ENCODE results near the gene SLC22A16.

SLC22A16 gene

GRCh38 chr6:110446405-110446804 lies 30.0 kb downstream of the SLC22A16 start:
- no peak for DNase-seq (ENCODE audit: low spot score)

GRCh38 chr6:110440026-110440425 lies 36.4 kb downstream of the SLC22A16 start:
- DNase-seq (ENCODE audit: low spot score): no peak

- DNase-seq (ENCODE audit: low spot score): no peak
These were observed 37.1 kb downstream of the SLC22A16 start for GRCh38 chr6:110439356-110439755.

GRCh38 chr6:110434961-110435602 lies 41.3 kb downstream of the SLC22A16 start:
- no peak for DNase-seq (ENCODE audit: low spot score)

GRCh38 chr6:110432285-110432900 lies 44.0 kb downstream of the SLC22A16 start:
- DNase-seq (ENCODE audit: low spot score): no peak

- no peak for DNase-seq (ENCODE audit: low spot score)
These were observed 45.7 kb downstream of the SLC22A16 start for GRCh38 chr6:110430741-110431140.

- no peak for DNase-seq (ENCODE audit: low spot score)
These were observed 46.2 kb downstream of the SLC22A16 start for GRCh38 chr6:110430236-110430635.

GRCh38 chr6:110428153-110428552 lies 48.3 kb downstream of the SLC22A16 start:
- no peak for DNase-seq (ENCODE audit: low spot score)

GRCh38 chr6:110425816-110426215 lies 50.6 kb downstream of the SLC22A16 start:
- DNase-seq (ENCODE audit: low spot score): no peak

GRCh38 chr6:110422444-110422822 lies 54.0 kb downstream of the SLC22A16 start:
- no peak for DNase-seq (ENCODE audit: low spot score)

GRCh38 chr6:110421749-110422443 lies 54.5 kb downstream of the SLC22A16 start:
- no peak for DNase-seq (ENCODE audit: low spot score)

GRCh38 chr6:110419028-110419739 lies 57.2 kb downstream of the SLC22A16 start:
- no peak for DNase-seq (ENCODE audit: low spot score)

GRCh38 chr6:110418594-110418993 lies 57.8 kb downstream of the SLC22A16 start:
- no peak for DNase-seq (ENCODE audit: low spot score)

- DNase-seq (ENCODE audit: low spot score): peak; percentile 7
These were observed 61.1 kb downstream of the SLC22A16 start, which contains the start of gene DDO for GRCh38 chr6:110415086-110415916. TSS of gene DDO (minus strand) at chr6:110415575. CDS start at chr6:110413462, 2,113 bp downstream.

- no peak for DNase-seq (ENCODE audit: low spot score)
These were observed 61.7 kb downstream of the SLC22A16 start for GRCh38 chr6:110414669-110415068.

- no peak for DNase-seq (ENCODE audit: low spot score)
These were observed 64.1 kb downstream of the SLC22A16 start for GRCh38 chr6:110412360-110412759.

- no peak for DNase-seq (ENCODE audit: low spot score)
These were observed 65.9 kb downstream of the SLC22A16 start for GRCh38 chr6:110410511-110410910.

GRCh38 chr6:110409794-110410193 lies 66.6 kb downstream of the SLC22A16 start:
- DNase-seq (ENCODE audit: low spot score): no peak

- no peak for DNase-seq (ENCODE audit: low spot score)
These were observed 67.5 kb downstream of the SLC22A16 start for GRCh38 chr6:110408901-110409300.

GRCh38 chr6:110404607-110405006 lies 71.8 kb downstream of the SLC22A16 start:
- no peak for DNase-seq (ENCODE audit: low spot score)

GRCh38 chr6:110401585-110402176 lies 74.7 kb downstream of the SLC22A16 start:
- no peak for DNase-seq (ENCODE audit: low spot score)
